GM12801 (cell line): ENCODE data around the gene SLC44A1.

Experiments
- TF ChIP-seq, protein P1 (sequence below): IDR thresholded peaks from one replicate; pipeline ENCODE4 v1.5.1; 2011; ENCODE audit warnings: control low read depth; ENCODE audit not compliant: insufficient read length; ENCODE audit errors: extremely low read depth

SLC44A1 gene

DNA sequence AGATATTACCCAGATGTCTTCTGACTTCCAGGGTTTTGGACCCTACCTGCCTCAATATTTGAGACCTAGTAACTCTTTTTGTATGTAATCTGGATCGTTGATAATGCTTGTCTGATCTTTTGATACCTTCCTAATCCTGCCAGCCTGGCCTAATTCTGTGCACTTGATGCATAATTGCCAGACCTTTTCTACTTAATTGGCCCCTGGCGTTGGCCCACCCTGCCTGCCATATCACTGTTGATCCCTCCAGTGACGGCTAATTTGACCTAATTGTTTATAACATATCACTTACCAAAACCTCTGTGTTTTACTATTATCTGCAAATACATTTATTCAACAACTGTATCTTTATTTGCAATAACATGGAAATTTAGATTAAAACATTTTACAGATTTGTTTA is 49.0 kb downstream of the SLC44A1 start:
- TF ChIP-seq, protein P1, sequence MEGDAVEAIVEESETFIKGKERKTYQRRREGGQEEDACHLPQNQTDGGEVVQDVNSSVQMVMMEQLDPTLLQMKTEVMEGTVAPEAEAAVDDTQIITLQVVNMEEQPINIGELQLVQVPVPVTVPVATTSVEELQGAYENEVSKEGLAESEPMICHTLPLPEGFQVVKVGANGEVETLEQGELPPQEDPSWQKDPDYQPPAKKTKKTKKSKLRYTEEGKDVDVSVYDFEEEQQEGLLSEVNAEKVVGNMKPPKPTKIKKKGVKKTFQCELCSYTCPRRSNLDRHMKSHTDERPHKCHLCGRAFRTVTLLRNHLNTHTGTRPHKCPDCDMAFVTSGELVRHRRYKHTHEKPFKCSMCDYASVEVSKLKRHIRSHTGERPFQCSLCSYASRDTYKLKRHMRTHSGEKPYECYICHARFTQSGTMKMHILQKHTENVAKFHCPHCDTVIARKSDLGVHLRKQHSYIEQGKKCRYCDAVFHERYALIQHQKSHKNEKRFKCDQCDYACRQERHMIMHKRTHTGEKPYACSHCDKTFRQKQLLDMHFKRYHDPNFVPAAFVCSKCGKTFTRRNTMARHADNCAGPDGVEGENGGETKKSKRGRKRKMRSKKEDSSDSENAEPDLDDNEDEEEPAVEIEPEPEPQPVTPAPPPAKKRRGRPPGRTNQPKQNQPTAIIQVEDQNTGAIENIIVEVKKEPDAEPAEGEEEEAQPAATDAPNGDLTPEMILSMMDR, result no peak

DNA sequence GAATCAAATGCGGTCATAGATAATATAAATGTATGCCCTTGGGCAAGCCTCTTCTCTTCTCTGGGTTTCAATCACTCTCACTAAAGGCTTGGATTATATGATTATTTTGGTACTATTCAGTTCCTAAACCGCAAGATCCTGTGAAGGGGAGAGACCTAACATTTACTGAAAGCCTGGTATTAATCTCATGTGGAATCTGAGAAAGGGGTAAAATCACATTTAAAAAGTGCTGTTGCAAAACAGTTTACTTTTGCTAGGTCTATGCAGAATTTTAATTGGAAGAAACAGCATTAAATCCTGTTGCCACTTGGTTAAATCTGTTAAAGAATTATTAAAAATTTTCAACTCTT is 50.7 kb downstream of the SLC44A1 start:
- TF ChIP-seq, protein P1, result no peak

DNA sequence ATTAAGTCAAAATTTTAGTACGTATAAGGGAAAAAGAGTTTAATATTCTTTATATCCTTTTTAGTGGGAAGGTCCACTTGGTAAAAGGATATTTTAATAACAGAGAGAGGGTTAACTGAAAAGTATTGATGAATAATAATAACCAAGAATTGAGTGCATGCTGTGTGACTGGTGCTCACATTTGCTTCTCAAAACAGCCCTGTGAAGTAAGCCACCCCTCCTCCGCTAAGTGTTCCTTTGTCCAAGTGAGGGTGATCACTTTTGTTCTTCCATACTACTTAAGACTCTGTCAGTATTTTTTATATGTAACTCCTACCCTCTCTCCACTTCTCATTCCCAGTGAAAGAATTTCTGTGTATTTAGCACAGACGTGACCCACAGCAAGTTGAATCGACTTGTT is 51.5 kb downstream of the SLC44A1 start:
- TF ChIP-seq, protein P1, result no peak

DNA sequence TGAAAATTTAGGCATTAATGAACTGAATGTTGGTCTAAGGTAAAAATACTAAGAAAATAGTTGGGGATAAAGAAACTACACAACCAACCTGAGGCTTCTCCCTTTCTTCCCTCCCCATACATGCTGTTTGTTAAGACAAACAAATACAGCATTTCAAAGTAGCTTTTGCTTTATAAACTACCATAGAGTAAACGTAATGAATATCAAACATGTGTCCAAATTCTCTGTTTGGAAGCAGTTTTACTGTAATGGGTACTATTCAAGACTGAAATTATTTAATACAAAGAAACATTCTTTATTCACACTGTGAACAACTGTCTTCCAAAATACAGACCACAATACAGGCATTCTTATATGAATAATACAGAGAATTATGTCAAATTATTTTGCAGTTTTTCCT is 52.0 kb downstream of the SLC44A1 start:
- TF ChIP-seq, protein P1, result no peak

DNA sequence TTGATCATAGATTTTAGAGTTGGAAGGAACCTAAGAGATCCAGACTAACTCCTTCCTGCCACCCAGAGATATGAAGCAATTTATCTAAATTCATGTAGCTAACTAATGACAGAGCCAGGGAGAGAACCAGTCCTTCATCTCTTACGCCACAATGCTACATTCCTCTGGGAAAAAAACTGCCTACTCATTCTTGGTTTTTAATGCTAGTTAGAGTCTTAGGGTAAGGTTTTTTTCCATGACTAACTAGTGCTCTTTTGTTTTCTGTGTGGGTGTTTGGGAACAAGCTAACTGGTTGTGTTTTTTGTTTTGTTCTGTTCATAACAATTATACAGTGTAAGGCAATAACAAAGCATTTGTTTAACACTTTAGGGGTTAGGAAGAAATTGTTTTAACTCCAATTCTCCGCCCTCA is 52.4 kb downstream of the SLC44A1 start:
- TF ChIP-seq, protein P1, result no peak

DNA sequence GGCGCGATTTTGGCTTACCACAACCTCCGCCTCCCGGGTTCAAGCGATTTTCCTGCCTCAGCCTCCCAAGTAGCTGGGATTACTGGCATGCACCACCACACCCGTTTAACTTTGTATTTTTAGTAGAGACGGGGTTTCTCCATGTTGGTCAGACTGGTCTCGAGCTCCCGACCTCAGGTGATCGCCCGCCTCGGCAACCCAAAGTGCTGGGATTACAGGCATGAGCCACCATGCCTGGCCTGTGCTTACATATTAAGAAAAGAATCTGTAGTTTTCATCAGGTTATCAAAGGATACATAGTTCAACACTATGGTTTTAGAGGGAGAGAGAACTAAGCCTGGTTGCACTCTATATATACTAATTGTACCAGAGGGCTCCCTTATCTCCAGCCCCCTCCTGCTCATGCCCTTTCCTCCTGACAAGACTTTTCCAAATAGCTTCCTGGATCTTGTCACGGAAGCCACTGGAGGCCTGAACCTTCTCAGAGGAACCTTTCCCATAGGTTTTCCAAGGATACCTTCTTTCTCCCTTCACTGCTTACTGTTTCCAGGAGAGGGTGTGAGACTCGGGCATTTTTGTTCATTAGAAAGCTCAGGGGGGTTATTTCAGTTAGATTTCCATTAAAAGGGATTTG is 53.1 kb downstream of the SLC44A1 start:
- TF ChIP-seq, protein P1, result no peak

DNA sequence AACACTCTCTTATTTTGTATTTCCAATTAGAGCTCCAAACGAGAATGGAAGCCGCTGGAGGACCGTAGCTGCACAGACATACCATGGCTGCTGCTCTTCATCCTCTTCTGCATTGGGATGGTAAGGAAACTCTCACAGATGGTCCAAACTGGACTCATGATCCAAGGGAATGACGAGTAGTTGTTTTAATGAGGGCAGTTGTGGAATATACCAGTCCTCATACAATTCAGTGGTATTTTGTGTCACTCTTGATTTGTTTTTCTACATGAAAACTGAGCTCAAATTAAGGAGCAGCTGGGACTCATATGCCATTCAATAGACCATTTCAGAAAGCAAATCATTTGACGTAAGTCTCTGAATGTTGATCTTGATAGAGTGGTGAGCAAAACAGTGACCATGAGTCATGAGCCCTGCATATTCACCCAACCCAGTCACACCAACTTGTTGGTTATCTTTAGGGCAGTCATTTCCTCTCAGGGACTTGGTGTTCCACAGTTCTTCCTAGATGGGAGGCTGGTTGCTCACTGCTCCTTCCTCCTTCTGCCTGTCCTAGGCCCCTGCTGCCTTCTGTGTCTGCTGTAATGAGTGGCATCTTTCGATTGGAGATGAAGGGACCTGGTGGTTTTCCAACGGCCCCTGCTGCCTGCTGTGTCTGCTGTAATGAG is 54.9 kb downstream of the SLC44A1 start:
- TF ChIP-seq, protein P1, result no peak
